GM21737 (cell line): ENCODE measurements around the gene SMTNL2.
"Not testable (repeated sequence)": the region's sequence is repeated elsewhere in the genome, so short reads cannot be mapped to it uniquely, and the experiment has no call there.

Source experiments
- ATAC-seq: cut with Tn5 transposase; IDR thresholded peaks from one replicate; pipeline ENCODE4 v1.9.1; 2021; ENCODE audit warnings: mild to moderate bottlenecking, moderate library complexity; ENCODE audit not compliant: unreplicated experiment

SMTNL2 gene

GRCh38 chr17:4559966-4560365 is 24.4 kb upstream of the SMTNL2 start:
- no peak for ATAC-seq

GRCh38 chr17:4560421-4560820 is 23.9 kb upstream of the SMTNL2 start, which contains the start of gene GGT6:
Gene GGT6 (minus strand): TSS chr17:4560577. CDS start chr17:4560521, 56 bp downstream.
- no peak for ATAC-seq

- ATAC-seq: no peak
Observed at GRCh38 chr17:4560837-4561256, 23.5 kb upstream of the SMTNL2 start.

GRCh38 chr17:4562015-4562969 is 22.0 kb upstream of the SMTNL2 start:
- ATAC-seq: no peak

- no peak for ATAC-seq
Observed at GRCh38 chr17:4565209-4566141, 18.9 kb upstream of the SMTNL2 start.

- ATAC-seq: no peak
Observed at GRCh38 chr17:4566785-4567184, 17.5 kb upstream of the SMTNL2 start.

GRCh38 chr17:4569591-4569990 is 14.7 kb upstream of the SMTNL2 start:
- no peak for ATAC-seq

GRCh38 chr17:4572131-4572530 is 12.2 kb upstream of the SMTNL2 start:
- ATAC-seq: no peak

GRCh38 chr17:4573115-4573514 is 11.2 kb upstream of the SMTNL2 start:
- ATAC-seq: no peak

GRCh38 chr17:4573669-4574068 is 10.7 kb upstream of the SMTNL2 start:
- ATAC-seq: no peak

GRCh38 chr17:4574448-4575045 is 9.8 kb upstream of the SMTNL2 start:
- no peak for ATAC-seq

- no peak for ATAC-seq
Observed at GRCh38 chr17:4576161-4576558, 8.2 kb upstream of the SMTNL2 start.

GRCh38 chr17:4576729-4577322 is 7.5 kb upstream of the SMTNL2 start:
- ATAC-seq: no peak

GRCh38 chr17:4577386-4577993 is 6.8 kb upstream of the SMTNL2 start:
- ATAC-seq: no peak

GRCh38 chr17:4578349-4578748 is 6.0 kb upstream of the SMTNL2 start:
- not testable (repeated sequence) for ATAC-seq

GRCh38 chr17:4579678-4580077 is 4.7 kb upstream of the SMTNL2 start:
- no peak for ATAC-seq

- no peak for ATAC-seq
Observed at GRCh38 chr17:4580291-4580690, 4.0 kb upstream of the SMTNL2 start.

- ATAC-seq: no peak
Observed at GRCh38 chr17:4582101-4582501, 2.2 kb upstream of the SMTNL2 start.

GRCh38 chr17:4582691-4583090 is 1.6 kb upstream of the SMTNL2 start:
- ATAC-seq: no peak

GRCh38 chr17:4583206-4583605 is 1.1 kb upstream of the SMTNL2 start:
- no peak for ATAC-seq
